ENCODE data around the gene HDLBP.

The HDLBP gene

GRCh38 chr2:241255542-241256167, 59.8 kb downstream of the HDLBP start:
- no peak for DNase-seq (ENCODE audit: low read depth)

DNA sequence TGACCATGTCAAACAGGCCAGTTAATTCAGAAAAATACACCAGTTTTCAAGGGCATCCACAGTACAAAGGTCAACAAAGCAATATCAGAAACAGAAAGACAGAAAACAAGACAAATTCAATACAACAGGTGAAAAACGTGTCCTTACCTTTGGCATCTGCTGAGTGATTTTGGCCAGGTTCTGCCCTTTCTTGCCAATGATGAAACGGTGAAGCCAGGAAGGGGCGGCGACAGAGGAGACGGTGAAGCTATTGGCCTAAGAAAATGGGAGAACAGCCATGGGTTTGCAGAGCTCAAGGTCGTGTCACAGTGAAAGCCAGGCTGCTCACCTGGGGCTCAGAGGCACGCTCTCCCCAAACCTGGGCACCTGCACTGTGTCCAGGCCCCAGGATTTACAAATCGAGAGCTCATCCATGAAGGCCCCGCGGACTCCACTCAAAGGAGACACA, 60.5 kb downstream of the HDLBP start:
- DNase-seq (ENCODE audit: low read depth): no peak

DNA sequence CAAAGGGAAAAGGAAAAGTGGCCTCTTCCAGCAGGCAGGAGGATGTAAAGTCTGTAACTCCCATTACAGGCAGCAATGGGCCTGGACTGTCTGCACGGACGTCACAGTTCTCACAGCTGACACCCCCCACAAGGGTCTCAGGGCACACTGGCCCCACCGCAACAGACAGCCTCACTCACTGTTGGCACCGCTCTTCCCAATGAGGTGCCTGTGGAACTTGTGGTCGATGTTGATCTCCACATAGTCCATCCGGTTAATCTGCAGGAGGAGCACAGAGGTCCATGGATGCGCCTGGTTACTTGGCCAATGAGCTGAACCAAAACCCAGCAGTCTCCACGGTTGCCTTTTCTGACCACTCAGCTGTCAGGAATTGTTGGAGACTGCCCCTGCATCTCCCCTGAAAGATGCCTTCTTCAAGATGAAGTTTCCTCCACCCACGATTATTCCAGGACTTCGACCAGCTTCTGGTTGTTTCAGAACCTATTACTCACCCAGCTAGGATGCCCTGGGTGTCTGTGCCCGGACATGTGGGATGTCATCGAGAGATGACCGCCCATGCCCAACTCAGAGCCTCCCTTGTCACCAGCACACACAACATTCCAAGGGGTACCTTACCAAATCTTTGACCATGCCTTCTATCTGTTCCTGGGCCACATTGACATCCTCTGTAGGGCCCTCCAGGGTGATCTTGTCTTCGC, 62.5 kb downstream of the HDLBP start:
- DNase-seq (ENCODE audit: low read depth): no peak

GRCh38 chr2:241249654-241250053, 65.8 kb downstream of the HDLBP start:
- DNase-seq (ENCODE audit: low read depth): no peak

DNA sequence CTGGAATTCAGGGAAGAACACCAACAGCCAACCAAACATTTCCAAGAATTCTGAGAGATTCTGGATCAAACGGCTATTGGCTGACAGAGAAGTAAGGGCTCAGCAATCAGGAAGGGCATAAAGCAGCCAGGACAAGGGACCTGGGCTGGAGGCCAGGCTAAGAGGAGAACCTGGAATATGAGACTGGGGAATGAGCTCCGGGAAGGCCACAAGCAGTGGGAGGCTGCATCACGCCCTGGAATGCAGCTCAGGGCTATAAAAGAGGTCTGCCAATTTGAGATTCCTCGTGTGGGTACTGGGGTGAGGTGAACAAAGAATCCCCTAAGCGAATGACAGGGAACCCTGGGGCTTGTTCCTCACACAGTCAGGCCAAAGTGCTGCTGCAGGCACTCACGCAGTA, 66.6 kb downstream of the HDLBP start:
- DNase-seq (ENCODE audit: low read depth): no peak

DNA sequence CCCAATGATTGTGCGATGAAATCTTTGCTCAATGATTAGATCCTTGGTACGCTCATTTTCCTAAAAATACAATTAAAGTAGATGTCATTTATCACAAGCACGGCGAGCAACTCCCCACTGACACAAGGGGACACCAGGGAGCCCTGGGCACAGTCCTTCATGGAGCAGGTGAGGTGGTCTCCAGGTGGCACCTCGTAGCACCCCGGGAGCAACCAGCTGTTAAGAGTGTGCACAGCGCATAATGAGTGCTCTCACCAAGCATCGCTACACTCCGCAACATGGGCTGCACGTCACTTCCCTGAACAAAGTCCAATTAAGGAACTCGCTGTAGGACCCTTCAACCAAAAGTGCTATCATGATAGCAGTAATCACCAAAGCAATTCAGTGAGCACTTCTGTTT, 67.2 kb downstream of the HDLBP start:
- DNase-seq (ENCODE audit: low read depth): no peak

DNA sequence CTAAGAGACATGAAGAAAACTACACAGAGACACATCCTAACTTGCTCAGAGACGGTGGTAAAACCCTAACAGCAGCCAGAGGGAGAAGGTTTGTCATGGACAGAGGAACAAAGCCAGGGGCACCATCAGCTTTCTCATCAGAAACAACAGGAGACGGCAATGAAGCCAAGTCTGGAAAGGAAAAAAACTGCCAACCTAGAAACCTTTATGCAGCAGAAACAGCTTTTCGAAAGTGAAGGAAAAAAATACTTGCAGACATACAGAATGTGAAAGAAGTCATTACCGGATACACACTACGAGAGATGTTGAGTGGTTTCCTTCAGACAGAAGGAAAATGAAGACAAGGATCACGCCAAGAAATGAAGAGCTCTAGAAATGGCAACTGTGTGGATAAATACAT, 71.1 kb downstream of the HDLBP start:
- DNase-seq (ENCODE audit: low read depth): no peak

GRCh38 chr2:241242306-241242705, 73.2 kb downstream of the HDLBP start:
- no peak for DNase-seq (ENCODE audit: low read depth)

DNA sequence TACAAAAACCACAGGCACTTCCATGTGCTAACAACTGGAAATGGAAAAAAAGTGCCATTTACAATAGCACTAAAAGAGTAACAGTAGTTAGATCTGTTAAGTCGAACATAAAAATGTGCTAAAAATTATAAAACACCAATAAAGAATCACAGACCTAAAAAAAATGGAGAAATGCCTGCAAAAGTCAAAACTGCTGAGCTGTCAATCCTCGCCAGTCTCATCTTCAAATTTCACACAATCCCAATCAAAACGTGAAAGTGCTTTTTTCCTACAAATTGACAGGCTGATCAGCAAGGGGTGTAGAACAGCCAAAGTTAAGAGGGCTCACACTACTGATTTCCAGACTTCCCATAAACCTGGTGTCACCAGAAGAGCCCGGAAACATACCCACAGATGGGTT, 73.8 kb downstream of the HDLBP start:
- no peak for DNase-seq (ENCODE audit: low read depth)

GRCh38 chr2:241240320-241241004, 75.0 kb downstream of the HDLBP start:
- no peak for DNase-seq (ENCODE audit: low read depth)

- no peak for DNase-seq (ENCODE audit: low read depth)
These were observed 75.8 kb downstream of the HDLBP start for GRCh38 chr2:241239552-241240202.

GRCh38 chr2:241238693-241239198, 76.7 kb downstream of the HDLBP start:
- no peak for DNase-seq (ENCODE audit: low read depth)

- no peak for DNase-seq (ENCODE audit: low read depth)
These were observed 77.5 kb downstream of the HDLBP start for GRCh38 chr2:241237949-241238371.

DNA sequence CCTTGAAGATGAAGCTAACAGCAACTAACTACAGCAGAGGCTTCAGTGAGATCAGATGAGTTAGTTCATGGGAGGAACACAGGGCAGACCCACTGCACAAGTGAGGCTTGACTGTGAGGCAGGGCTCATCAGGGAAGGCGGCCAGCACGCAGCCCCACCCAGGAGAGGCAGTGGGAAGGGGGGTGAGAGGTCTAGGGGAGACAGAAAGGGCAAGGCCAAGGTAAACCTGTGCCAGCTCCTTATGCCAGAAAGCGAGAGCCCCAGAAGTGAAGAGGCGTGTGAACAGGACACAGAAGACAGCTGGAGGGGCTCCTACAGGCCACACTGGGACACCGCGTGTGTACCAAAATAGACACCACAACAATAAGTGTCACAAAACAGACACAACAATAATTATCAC, 78.4 kb downstream of the HDLBP start:
- DNase-seq (ENCODE audit: low read depth): no peak

DNA sequence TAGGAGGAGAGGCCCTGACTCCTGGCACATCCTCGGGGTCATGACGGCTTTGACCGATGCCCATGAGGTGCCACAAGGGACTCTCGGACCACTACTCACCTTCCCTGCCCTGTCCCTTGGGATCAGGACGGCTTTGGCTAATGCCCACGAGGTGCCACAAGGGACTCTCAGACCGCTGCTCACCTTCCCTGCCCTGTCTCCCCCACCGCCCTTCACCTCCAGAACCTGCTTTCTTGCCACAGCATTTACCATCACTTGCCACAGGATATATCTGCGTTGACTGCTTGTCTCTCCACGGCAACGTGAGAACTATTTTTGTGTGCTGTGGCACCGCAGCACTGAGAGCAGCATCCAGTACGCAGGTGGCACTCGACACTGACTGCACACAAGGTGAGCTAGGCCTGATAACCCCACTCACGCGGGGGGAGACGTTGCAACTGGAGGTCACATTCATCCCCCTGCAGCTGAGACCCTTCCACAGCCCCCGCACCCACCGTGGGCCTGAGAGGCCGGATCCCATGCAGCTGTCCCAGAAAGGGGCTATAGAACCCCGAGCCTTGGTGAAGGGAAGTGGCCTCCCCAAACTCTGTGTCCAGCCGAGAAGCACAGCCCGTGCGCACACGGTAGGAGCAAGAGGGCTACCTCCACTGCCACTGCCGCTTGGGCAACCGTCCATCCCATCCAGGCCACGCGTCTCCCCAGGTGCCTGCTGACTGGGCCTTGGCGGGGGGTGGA, 79.4 kb downstream of the HDLBP start:
- no peak for DNase-seq (ENCODE audit: low read depth)

- no peak for DNase-seq (ENCODE audit: low read depth)
These were observed 80.3 kb downstream of the HDLBP start for GRCh38 chr2:241234962-241235740.

- no peak for DNase-seq (ENCODE audit: low read depth)
These were observed 81.2 kb downstream of the HDLBP start for GRCh38 chr2:241234066-241234790.

DNA sequence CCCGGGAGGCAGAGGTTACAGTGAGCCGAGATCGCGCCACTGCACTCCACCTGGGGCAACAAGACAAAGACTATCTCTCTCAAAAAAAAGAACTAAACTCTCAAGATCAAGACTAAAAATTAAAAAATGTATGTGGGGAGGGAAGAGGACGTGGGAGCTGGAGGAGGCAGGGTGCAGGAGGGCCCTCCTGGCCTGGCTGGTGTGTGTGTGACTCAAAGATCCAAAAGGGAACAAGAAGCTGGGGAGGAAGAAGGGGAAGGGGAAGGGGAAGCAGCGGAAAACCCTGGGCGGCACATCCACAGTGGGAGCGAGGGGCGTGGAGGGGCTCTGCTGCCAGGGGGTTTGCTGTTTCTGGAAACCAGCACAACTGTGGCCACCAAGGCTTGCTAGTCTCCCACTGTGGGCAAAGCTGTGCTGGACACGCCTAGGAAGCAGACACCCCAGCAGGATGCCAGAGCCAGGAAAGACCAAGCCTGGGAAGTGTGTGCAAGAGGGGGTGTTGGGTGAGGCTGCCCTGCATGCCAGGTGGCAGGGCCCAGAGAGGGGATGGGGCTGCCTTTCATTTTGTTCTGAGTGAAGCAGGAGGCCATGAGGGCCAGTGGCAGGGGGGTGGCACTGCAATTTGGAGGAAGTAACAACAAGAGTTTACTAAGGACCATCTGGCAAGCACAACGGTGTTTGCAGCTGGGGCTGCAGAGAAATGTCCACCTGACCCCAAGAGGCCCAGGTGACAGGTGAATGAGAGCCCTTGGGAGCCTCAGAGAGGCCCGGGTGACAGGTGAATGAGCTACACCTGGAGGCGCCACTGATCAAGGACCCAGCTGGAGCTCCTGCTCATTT, 82.5 kb downstream of the HDLBP start:
- no peak for DNase-seq (ENCODE audit: low read depth)

DNA sequence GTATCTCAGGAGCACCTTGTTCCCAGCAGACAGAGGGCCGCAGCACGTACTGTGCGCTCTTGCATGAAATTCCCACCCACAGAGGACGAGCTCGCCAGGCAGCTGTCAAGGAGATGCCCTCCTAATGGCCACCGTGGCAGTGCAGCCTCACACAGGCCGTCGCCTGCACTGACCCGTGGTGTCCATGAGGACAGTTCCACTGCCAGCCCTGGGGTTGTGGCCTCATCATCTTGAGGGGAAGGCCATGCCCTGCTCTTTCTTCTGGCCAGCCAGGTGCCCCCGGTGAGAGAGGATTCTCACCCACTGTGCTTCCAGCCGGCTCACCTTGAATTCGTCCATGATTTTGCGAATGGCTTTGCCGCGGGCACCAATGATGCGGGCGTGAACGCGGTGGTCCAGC, 85.0 kb downstream of the HDLBP start:
- no peak for DNase-seq (ENCODE audit: low read depth)
